Smooth muscle cell (in vitro differentiated cells): ENCODE measurements around the gene TYMP. TPM values are rescaled to one million over a fixed set of nuclear protein-coding genes. Genes with fewer than 3 reads are reported as not detected.

Experiments used
- DNase-seq: peaks from one replicate; lab custom pipeline; 2025; ENCODE audit not compliant: unreplicated experiment; lab: John Stamatoyannopoulos, UW
- H2AFZ ChIP-seq: fragments of 200-600 bp; sonication (generic); 2 replicates; pipeline ENCODE4 v1.6.0; 2016; ENCODE audit warnings: antibody characterized with exemption, low read depth, mild to moderate bottlenecking
- H3F3A ChIP-seq: fragments of 200-600 bp; sonication (generic); 2 replicates; pipeline ENCODE4 v1.6.0; 2017; ENCODE audit warnings: antibody characterized with exemption, low read depth
- H3K27ac ChIP-seq: fragments of 200-600 bp; sonication (generic); 2 replicates; pipeline ENCODE4 v1.5.1; 2016; ENCODE audit warnings: low read depth, mild to moderate bottlenecking
- H3K27me3 ChIP-seq: fragments of 200-600 bp; sonication (generic); 2 replicates; pipeline ENCODE4 v1.6.1; 2016; ENCODE audit warnings: low read depth, mild to moderate bottlenecking
- H3K36me3 ChIP-seq: fragments of 200-600 bp; sonication (generic); 2 replicates; pipeline ENCODE4 v1.5.1; 2016; ENCODE audit warnings: low read depth
- H3K4me1 ChIP-seq: fragments of 200-600 bp; sonication (generic); 2 replicates; pipeline ENCODE4 v1.5.1; 2016; ENCODE audit warnings: low read depth
- H3K4me2 ChIP-seq: fragments of 200-600 bp; sonication (generic); 2 replicates; pipeline ENCODE4 v1.6.0; 2016; ENCODE audit warnings: mild to moderate bottlenecking
- H3K4me3 ChIP-seq: fragments of 200-600 bp; sonication (generic); 2 replicates; pipeline ENCODE4 v1.5.1; 2016; ENCODE audit warnings: mild to moderate bottlenecking
- H3K79me2 ChIP-seq: fragments of 200-600 bp; sonication (generic); 2 replicates; pipeline ENCODE4 v1.6.0; 2016; ENCODE audit warnings: low read depth, mild to moderate bottlenecking
- H3K9ac ChIP-seq: fragments of 200-600 bp; sonication (generic); 2 replicates; pipeline ENCODE4 v1.6.0; 2016; ENCODE audit warnings: low read depth
- H3K9me3 ChIP-seq: fragments of 200-600 bp; sonication (generic); replicated peaks from 2 replicates; pipeline ENCODE4 v1.5.1; 2016; ENCODE audit warnings: low read depth
- H4K20me1 ChIP-seq: fragments of 200-600 bp; sonication (generic); 2 replicates; pipeline ENCODE4 v1.6.0; 2016; ENCODE audit warnings: low read depth
- WGBS: methylation state at CpG from one replicate; pipeline ENCODE4 v1.1.7; 2016; ENCODE audit warnings: low lambda C conversion rate; 5-methylcytosine and 5-hydroxymethylcytosine counted together
- polyA plus RNA-seq: library from polyadenylated mRNA; unstranded; fragments of >200 nt; fragmentation: Nextera tagmentation; extraction: Ambion mirVana; gene quantifications from 2 replicates; pipeline ENCODE4 v1.2.1, GENCODE V29; 2016
- total RNA-seq: library from RNA; depleted of rRNA; stranded (reverse); fragments of >200 nt; gene quantifications from 2 replicates; pipeline ENCODE4 v1.2.3, GENCODE V29; 2014
- TF ChIP-seq, protein P1 (sequence below): fragments of 200-600 bp; sonication (generic); IDR thresholded peaks from 2 replicates; pipeline ENCODE4 v1.5.1; 2017; ENCODE audit warnings: borderline replicate concordance, mild to moderate bottlenecking, antibody characterized with exemption; ENCODE audit not compliant: insufficient read depth, poor library complexity, severe bottlenecking

TYMP gene
- total and polyA plus RNA-seq, 2 experiments from 2014 or later = 87.4 to 287 TPM

DNA sequence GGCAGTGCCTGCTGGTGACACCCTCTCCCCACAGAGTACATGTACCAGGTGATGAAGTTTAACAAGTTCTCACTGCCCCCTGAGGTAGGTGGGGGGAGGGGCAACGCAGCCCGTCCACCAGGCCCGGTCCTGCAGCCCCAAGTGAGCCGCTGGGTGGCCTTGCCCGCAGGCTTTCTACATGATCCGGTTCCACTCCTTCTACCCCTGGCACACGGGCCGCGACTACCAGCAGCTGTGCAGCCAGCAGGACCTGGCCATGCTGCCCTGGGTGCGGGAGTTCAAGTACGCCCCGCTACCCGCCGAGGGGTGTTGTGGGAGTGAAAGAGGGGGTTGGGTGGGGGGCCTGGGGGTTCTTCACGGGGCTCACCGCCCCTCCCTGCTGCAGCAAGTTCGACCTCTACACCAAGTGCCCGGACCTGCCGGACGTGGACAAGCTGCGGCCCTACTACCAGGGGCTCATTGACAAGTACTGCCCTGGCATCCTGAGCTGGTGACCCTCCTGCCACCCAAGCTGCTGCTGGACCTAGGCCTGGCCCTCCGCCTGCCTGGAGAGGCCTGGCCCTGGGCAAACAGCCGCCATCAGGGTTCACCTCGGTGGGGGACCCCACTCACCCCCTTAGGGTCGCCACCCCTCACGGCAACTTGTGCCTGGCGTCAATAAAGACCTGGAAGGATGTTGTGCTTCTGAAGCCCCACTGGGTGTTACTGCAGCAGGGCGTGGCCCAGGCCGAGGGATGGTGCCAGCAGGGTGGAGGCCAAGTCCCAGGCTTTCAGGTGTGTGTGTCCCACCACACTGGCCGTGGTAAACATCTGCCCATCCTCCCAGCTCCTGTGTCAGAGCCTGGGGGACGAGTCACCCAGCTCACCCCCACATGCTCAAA is 40.2 kb downstream of the TYMP start:
- TF ChIP-seq, protein P1, sequence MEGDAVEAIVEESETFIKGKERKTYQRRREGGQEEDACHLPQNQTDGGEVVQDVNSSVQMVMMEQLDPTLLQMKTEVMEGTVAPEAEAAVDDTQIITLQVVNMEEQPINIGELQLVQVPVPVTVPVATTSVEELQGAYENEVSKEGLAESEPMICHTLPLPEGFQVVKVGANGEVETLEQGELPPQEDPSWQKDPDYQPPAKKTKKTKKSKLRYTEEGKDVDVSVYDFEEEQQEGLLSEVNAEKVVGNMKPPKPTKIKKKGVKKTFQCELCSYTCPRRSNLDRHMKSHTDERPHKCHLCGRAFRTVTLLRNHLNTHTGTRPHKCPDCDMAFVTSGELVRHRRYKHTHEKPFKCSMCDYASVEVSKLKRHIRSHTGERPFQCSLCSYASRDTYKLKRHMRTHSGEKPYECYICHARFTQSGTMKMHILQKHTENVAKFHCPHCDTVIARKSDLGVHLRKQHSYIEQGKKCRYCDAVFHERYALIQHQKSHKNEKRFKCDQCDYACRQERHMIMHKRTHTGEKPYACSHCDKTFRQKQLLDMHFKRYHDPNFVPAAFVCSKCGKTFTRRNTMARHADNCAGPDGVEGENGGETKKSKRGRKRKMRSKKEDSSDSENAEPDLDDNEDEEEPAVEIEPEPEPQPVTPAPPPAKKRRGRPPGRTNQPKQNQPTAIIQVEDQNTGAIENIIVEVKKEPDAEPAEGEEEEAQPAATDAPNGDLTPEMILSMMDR = no peak
- Histone ChIP-seq H3K4me1 (no peaks in the 10 kb centered on the region), H3K36me3 (no peaks in the 10 kb centered on the region), H3F3A (no peaks in the 10 kb centered on the region), H3K79me2 (no peaks in the 10 kb centered on the region), H4K20me1 (no peaks in the 10 kb centered on the region), H3K4me2 (no peak overlapping the region), H3K9ac (no peak overlapping the region), H3K9me3 (no peaks in the 10 kb centered on the region), H3K4me3 (no peak overlapping the region), H3K27me3 (no peaks in the 10 kb centered on the region), H2AFZ (no peak overlapping the region), H3K27ac (no peak overlapping the region)
- no peak for DNase-seq
- WGBS = 90% methylated on average over 30 of the region's 31 CpGs

DNA sequence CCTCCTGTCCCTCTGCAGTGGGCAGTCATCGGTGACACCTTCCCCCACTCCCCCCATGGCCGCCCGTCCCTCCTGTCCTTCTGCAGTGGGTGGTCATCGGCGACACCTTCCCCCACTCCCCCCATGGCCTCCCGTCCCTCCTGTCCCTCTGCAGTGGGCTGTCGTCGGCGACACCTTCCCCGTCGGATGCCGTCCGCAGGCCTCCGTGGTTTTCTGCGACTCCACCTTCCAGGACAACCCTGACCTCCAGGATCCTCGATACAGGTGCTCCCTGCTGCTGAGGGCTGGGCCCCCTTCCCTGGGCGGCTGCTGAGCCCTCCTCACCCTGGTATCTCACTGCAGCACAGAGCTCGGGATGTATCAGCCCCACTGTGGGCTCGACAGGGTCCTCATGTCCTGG is 40.9 kb downstream of the TYMP start:
- TF ChIP-seq, protein P1 = no peak
- peaks cover 5% of the 10 kb centered on the region for H3F3A ChIP-seq
- WGBS = 93% methylated on average over 5 of the region's 19 CpGs
- no peaks in the 10 kb centered on the region for H3K4me1 ChIP-seq
- no peak overlapping the region for H2AFZ ChIP-seq
- no peaks in the 10 kb centered on the region for H3K36me3 ChIP-seq
- no peaks in the 10 kb centered on the region for H4K20me1 ChIP-seq
- no peak overlapping the region for H3K9ac ChIP-seq
- H3K4me2 ChIP-seq = no peak overlapping the region
- no peaks in the 10 kb centered on the region for H3K9me3 ChIP-seq
- H3K79me2 ChIP-seq = no peaks in the 10 kb centered on the region
- no peak for DNase-seq
- no peak overlapping the region for H3K4me3 ChIP-seq
- H3K27me3 ChIP-seq = no peaks in the 10 kb centered on the region
- no peak overlapping the region for H3K27ac ChIP-seq

DNA sequence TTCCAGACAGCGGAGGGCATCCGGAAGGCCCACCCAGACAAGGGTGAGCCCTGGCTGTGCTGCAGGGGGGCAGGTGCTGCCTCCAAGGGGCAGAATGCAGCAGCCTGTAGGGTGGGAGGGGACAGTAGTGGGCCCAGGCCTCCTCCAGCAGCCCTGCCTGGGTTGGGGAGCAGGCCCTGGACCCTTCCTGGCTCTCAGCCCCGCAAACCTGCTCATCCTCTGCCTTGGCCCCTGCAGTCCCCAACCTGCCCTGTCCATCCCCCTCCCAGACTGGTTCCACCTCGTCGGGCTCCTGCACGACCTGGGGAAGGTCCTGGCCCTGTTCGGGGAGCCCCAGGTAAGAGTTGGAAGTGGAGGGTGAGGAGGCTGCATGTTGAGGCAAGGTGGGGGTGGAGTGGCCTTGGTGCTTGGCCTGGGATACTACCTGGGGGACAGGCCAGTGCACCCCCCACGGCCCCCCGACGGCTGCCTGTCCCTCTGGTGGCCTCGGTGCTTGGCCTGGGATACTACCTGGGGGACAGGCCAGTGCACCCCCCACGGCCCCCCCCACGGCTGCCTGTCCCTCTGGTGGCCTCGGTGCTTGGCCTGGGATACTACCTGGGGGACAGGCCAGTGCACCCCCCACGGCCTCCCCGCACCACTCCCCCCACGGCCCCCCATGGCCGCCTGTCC is 41.7 kb downstream of the TYMP start:
- WGBS = 81% methylated on average over 9 of the region's 18 CpGs
- H3K4me2 ChIP-seq = no peak overlapping the region
- H2AFZ ChIP-seq = no peak overlapping the region
- H4K20me1 ChIP-seq = no peaks in the 10 kb centered on the region
- no peak overlapping the region for H3K9ac ChIP-seq
- no peaks in the 10 kb centered on the region for H3K9me3 ChIP-seq
- TF ChIP-seq, protein P1 = no peak
- no peaks in the 10 kb centered on the region for H3K36me3 ChIP-seq
- no peaks in the 10 kb centered on the region for H3K79me2 ChIP-seq
- peaks cover 5% of the 10 kb centered on the region for H3F3A ChIP-seq
- H3K4me3 ChIP-seq = no peak overlapping the region
- no peaks in the 10 kb centered on the region for H3K27me3 ChIP-seq
- DNase-seq = no peak
- no peaks in the 10 kb centered on the region for H3K4me1 ChIP-seq
- H3K27ac ChIP-seq = no peak overlapping the region
